HPDE6-E6E7 (cell line): ENCODE data around the gene CAMK1D.

ENCODE experiments used
- DNase-seq: peaks from one replicate; pipeline ENCODE4 v3.0.0; 2011; ENCODE audit warnings: missing footprints; ENCODE audit errors: extremely low spot score

Gene CAMK1D

DNA sequence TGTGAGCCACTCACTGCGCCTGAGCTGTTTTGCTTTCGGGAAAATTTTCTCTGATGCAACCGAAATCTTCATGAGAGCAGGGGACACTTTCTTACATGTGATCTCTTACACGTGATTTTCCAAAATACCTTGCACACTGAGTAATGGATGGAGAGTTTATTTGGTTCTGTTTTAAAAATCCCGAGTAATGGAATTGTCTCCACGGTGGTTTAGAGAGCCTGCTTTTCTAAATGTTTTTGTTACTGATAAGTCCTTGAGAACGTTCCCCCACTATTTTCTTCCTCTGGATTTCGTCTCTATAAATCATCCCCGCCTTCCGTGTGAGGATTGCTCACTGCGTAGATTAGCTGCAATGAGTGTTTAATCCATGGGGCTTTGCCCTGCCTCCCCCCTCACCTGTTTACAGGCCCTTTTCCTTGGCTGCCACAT lies 25.7 kb downstream of the CAMK1D start:
- no peak for DNase-seq

DNA sequence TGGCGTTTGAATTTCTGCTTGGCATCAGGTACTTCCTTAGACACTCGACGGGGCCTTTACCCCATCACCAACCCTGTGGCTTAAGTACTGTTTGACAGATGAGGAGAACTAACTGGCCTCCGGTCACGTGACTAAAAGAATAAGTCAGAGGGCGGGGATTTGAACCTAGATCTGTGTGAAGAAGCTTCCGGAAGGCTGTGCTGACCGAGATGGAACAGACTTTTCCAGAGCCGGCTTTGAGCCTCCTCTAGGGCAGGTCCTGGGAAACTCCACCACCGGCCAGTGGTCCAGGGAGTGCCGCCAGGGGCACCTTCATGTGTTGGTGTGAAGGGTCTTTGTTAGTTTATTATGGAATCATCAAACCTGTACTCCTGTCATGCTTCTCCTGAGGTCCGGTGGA lies 26.9 kb downstream of the CAMK1D start:
- no peak for DNase-seq

DNA sequence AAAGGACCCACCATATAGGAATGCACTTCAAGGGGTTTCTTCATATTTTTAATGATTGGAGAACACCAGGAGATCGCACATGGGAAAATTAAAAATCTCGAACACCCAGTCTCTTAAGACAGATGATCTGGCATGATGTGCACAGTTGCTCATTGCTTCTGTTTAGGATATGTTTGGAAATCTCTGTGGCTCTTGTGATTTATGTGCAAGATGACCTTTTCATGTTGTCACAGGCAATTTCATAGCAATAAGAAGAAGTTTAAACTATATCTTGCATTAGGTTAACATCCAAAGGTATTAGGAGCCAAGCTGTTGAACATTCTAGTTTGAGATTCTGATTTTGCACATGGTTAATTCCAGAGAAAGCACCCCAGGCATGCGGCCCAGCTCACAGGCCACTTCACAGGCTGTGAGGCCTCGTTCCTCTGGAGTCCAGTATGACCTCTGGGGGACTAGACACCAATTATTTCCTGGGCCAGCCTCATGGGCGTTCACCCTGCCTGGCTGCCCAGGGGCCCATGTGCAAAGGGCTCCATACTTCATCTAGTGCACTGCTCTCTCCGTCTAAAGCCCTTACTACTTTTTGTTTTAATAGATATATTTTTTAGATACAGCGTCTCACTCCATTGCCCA lies 28.4 kb downstream of the CAMK1D start:
- no peak for DNase-seq

DNA sequence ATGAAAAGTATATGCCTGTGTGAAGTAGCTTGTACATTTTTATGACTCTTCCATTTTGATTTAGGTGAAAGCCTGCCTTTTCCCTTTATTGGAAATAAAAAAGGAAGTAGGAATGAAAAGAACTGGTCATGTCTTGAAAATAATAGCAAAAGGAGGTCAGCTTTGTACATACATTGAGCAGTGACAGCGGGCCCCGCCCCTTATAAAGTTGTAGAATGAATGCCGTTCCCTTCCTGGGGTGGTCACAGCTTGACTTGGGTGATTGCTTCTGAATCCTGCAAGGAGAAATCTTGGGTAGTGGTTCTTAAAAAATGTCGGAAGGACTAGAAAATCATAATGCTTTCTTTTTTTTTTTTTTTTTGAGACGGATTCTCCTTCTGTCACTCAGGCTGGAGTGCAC lies 31.7 kb downstream of the CAMK1D start:
- DNase-seq, result no peak

DNA sequence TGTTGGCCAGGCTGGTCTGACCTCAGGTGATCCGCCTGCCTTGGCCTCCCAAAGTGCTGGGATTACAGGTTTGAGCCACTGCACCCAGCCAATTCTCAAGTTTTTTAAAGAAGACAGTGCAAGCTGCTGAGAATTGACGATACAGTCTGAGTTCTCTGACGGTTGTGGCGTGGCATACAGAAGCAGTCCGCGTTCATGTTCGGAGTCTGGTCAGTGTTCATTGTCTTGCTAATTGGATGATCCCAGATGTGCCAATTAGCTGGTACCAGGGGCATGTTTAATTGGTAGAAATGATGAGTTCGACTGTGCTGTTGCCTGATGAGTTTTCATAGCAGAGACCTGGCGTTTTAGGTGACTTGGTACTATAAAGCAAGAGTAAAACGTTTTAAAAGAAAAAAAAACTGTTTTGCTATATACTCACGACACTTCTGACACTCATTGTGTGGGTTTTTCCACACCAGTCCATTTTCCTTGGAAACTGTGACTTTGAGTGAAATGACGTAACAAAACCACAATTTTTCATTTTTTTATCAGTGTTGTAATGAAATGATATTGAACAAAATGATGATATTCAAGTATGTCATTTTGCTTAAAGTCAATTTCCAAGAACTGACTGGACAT lies 32.3 kb downstream of the CAMK1D start:
- DNase-seq, result no peak

DNA sequence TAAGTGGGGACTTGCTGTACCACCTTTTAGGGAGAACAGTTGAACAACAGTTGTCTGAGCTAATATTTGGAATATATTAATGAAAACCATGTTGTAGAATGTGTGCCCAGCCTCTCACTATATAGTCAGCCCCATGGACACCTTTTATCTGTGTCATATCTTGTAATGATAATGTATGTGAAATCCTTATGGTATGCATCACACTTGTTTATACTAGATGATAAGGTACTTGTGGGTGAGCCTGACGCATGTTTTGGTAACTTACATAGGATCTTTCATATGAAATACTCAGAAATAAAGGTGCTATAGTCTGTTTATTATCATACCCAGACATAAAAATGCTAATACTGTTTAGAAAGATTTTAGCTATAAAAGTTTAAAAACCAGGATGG lies 32.8 kb downstream of the CAMK1D start:
- no peak for DNase-seq

DNA sequence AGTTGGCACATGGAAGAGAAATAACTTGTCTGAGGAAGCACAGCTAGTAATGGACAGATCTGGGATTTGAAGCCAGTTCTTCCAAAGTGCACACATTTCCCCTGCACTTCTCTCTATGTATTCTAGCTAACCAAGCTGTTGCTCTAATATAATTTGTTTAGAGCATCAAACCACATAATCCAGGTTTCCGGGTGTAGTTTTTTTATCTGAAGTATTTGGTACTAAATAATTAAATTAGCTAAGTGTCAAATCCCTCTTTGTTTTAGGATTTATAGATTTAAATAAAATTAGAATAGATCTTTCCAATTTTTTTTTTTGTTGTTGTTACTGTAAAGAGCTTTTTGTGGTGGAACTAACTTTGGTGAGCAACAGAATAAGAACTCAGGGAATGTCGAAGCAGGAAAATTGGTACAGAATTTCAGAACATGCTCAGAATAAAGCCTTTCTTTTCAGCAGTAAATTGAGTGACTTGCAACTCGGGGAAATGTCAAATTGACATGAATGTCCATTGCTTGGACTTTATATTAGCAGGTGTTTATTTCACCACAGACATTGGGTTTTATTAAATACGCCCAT lies 33.7 kb downstream of the CAMK1D start:
- no peak for DNase-seq

DNA sequence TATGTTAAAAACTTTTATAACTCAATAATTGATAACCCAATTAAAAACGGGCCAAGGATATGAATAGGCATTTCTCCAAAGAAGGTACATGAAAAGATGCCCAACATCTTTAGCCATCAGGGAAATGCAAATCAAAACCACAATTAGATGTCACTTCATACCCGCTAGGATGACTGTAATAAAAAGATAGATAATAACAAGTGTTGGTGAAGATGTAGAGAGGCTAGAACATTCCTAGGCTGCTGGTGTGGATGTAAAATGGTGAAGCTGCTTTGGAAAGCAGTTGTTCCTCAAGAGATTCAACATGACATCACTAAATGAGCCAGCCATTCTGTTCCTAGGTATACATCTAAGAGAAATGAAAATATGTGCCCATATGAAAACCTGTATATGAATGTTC lies 35.6 kb downstream of the CAMK1D start:
- no peak for DNase-seq

DNA sequence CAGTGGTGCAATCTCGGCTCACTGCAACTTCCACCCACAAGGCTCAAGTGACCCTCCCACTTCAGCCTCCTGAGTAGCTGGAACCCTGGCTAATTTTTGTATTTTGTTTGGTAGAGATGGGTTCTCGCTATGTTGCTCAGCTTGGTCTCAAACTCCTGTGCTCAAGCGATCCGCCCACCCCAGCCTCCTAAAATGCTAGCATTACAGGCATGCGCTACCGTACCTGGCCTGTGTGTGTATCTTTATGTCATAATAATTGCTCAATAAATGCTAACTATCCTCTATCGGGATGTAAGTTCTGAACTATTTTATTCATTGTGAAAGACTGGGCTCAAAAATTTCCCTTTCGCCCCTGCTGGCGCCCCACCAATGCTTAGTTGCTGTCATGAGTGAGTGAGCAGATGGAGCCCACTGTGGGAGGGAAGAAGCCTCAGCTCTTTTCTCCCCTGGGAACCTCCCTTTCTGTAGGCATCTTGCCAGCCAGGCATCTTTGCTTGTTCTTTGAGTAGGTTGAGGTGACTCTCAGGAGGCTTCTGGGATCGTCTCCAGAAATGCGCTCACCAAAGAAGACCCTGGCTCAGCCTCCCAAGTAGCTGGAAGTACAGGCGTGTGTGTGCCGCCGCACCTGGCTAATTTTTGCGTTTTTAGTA lies 38.3 kb downstream of the CAMK1D start:
- DNase-seq, result no peak

DNA sequence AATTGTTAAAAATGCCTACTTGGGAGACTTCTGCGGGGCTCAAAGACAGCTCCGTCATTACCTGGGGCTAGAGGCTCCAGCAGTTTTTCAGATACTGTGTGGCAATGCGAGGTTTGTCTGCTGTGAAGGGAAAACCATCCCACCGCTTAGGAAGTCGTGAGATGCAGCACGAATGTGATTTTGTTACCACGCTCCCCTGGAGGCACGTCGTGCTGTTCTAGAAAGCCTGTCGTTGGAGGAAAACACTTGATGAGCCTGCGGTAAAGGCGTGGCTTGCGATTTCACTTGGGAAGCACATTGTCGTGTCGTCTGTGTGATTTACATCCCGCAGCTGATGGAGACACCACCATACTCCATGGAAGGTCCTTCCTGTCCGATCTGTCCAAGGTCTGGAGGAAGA lies 39.3 kb downstream of the CAMK1D start:
- no peak for DNase-seq

DNA sequence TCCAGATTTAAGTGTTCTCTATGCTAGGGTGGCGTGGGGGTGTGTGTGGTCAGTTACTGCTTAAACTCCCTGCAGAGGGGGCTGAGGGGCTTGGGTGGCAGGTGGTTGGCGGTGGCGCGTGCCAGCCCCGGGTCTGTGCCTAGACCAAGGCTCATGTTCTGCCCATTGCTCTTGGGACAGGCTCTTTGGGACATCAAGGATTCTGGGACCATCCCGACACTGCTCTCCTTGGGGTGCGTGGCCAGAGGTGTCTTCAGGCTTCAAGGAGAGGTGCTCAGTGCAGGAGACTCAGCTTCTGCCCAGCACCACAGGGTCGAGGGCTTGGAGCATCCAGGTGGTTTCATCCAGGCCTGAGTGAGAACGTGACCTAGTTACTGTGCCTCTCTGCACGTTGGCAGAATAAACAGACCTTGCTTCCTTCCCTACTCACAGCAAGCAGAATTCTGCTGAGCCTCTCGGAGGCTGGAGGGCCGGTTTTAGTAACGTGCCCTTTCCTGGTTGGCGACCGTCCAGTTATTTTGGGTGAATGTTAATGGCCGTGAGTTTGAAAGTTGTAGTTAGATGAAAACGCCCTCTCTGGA lies 39.9 kb downstream of the CAMK1D start:
- DNase-seq, result no peak

DNA sequence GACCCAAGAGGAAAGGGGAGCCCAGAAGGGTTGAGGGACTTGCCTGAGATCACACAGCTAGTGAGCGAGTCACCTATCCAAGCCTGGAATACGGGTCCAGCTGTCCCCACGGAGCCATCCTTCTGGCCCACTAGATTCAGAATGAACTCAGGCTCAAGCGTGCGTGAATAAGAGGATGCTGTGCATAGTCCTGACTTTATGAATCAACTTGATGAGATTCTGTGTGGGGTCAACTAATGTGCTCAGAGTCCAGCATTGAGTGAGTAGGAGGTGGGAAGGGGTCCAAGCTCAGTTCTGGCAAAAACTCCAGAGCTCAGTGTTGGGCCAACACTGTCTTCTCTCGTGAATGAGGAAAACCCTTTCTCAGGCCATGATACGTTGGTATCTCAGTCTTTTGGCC lies 41.4 kb downstream of the CAMK1D start:
- no peak for DNase-seq

DNA sequence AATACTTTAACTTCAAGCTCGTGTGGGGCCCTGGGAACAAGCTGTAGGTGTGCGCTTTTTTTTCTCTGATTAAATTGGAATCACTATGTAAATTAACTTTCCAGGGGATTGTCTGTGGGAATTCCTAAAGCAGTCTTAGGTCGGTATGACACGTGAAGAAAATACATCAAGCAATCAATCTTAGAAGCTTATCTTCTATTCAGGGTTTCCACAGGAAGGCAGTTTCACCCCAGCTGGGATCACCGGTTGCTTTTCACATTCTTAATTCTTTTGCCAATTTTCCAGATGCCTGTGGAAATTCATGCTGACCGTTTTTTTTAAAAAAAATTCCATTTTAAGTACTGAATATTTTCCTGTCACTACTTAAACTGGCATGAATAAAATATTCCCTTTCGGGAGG lies 41.9 kb downstream of the CAMK1D start:
- no peak for DNase-seq

DNA sequence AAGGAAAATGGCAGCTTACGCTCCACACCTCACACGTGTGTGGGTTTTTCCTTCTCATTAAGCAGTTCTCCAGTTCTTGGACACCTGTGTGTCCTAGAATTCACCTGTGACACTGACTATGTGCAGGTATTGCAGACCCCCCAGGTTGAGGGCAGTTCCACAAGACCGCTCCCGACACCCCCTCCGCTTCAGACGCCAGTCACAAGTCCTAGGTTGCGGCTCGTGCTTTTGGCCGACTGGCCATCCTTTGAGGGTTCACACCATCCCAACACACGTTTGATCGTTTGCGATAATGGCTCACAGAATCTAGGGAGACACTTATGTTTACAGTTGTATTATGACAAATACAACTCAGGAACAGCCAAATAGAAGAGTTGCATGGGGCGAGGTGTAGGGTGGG lies 44.5 kb downstream of the CAMK1D start:
- DNase-seq, result no peak

DNA sequence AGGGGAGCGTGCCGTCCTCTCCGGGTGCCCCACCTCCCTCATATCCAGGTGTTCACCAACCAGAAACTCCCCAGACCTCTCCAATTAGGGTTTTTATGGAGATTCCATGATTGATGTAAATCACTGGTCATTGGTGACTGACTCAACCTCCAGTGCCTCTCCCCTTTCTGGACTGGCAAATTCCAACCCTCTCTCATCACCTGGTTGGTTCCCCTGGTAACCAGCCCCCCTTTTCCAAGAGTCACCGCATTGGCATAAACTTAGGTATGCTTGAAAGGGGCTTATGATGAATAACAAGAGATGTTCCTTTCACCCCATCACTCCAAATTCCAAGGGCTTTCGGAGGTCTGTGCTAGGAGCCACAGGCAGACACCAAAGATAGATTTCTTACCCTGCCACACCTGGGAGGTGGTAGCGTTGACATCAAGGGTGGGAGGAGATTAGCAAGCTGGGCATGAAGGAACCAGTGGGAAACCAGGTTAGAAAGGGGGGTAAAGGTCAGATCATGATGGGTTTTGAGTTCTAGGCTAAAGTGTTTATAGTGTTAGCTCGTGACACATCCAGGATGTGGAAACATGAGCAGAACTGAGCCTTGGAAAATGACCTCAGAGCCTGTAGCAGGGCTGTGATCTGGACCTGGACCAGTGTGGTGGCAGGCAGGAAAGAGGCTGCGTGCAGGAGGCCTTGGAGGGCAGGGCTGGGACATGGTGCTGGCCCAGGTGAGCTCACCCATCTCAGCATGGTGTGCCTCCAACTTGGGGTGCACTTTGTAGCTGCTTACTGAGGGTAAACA lies 45.1 kb downstream of the CAMK1D start:
- no peak for DNase-seq

DNA sequence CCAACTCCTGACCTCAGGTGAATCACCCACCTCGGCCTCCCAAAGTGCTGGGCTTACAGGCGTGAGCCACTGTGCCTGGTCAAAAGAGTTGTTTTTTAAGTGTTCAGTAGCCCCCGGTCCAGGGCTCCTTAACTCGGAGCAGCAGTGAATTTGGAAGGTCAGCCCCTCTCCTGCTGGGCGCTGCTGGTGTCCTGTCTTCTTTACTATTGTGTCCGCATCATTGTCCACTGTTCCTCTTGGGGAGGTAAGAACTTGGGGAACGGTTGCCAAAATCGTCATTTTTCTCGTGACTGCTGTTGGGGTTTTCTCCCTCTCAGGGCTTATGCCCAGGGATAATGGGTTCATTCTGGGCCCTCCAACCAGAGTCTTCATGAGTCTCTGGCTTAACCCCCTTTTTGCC lies 46.7 kb downstream of the CAMK1D start:
- no peak for DNase-seq

DNA sequence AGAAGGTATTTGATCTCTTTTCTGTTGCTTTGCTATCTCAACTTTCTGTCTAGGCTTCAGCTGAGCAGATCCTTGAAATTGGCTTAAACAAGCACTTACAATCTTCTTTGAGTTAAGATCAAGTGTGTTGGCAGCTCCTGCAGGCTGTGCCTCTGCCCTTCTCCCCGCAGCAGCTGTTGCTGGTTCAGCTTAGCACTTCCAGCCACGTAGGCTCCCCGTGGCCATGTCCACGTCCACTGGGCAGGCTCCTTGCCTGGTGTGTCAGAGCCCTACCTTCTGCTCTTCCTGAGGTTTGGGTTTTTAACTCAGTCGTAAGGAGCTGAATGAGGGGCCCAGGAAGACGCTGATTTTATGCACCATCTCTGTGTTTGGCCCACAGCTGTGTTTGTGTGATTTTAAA lies 47.2 kb downstream of the CAMK1D start:
- DNase-seq, result no peak

DNA sequence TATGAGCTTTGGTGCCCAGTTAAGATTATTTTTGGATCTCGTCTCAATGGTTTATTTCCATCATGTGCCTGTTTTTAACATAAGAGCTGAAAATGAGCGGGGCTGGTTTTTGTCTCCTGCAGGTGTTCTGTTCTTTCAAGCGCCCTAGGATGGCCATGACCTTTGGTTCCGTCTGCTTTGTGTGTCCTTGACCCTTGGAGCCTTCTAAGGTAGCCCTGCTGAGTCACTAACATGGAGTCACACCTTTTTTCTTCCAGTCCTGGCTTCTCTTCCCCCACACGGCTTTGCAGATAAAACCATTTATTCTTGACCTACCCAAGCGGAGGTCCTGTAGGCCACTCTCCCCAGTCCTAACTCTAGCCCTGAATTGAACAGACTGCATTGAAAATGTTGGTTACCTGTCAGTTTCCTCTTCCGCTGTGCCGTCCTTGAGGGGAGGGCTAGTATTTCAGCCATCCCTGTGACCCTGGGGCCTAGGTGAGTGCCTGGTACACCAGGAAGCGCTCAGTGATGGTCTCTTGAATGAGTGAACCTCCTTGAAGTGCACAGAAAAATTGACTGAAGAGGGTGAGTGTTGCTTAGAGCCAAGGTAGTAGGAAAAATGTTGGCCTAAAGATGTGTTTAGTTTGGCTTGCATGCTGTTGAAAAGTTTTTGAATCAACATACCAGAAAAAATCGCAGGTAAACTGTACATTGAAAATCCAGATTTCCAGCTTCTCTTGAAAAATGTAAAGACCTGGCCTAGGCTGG lies 48.0 kb downstream of the CAMK1D start:
- DNase-seq, result no peak

DNA sequence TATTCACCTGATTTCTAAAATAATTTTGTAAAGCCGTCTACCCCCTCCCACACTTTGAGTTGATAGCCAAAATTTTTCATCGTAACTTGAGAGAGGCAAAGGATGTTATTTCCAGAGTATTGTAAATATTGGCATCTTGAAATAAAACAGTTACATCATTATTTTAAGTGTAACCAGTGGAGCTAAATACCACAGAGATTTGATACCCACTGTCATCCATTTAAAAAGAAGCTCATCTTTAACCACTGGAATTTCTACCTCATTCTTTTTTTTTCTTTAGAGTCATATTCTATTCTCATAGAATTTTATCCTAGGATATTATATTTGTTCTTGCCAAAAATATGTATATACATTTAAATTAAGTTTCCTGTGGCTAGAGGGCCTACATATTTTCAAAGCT lies 48.6 kb downstream of the CAMK1D start:
- no peak for DNase-seq

DNA sequence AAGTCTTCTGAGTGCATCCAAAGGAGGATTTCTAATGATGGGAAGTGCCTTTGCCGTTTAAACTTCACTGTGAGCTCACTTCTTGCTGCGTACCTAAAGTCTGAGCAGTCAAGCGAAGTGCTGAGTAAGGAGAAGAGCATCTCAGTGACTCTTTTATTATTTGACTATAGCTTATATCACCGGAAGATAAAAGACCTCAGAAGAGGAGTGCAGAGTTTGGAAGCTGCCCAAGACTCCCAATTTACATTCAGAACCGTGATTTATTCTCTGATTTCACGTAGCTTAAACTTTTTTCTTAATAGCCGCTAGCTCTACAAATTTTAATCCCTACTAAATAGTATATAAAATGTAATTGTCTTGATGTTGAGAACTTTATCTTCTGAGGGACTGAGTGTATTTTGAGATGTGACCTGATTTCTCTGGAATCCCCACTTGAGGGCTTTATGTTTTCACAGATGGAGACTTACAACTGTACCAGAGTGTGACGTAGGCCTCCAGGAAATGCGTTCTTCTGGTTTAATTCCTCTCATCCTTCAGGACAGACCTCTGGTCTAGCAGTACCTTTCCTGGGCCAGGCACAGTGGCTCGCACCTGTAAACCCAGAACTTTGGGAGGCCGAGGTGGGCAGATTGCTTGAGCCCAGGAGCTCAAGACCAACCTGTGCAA lies 51.1 kb downstream of the CAMK1D start:
- DNase-seq, result no peak

DNA sequence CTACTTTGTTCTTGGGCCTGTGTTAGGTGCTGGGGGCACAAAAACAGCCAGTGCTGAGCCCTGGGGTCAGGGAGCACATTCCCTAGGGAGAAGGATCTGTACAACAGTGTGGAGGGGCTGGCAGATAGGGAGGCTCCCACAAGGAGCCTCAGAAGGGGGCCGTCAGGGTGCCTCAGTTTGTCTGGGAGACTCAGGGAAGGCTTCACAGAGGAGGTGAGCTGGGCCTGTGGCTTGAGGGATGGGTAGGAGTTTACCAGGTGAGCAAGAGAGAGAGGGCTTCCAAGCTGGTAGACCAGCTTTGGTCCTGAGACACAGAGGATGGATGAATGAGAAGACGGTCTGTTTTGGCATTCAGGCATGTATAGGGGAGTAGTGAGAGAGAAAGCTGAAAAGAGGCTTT lies 52.1 kb downstream of the CAMK1D start:
- no peak for DNase-seq
